ENCODE data around the gene ADCY1.

- TF ChIP-seq CTCF (IDR thresholded peaks at IDR 0.05; ENCODE audit: low read depth, low read length) (no peak), EZH2phosphoT487 (IDR thresholded peaks at IDR 0.05; ENCODE audit: low read depth) (no peak)
Measured at GRCh38 chr7:45644237-45644636, 70.1 kb downstream of the ADCY1 start.

Data from OCI-LY3 (cell line).